NT2/D1 (cell line): ENCODE data around the gene GUCA1C.

ENCODE experiments used
- DNase-seq: peaks from one replicate; pipeline ENCODE4 v3.0.0-alpha.2; 2011; ENCODE audit warnings: low read depth, low spot score
- H3K27me3 ChIP-seq: 2 replicates; pipeline ENCODE4 v1.6.0; 2011; ENCODE audit warnings: mild to moderate bottlenecking; ENCODE audit not compliant: insufficient read length, insufficient read depth
- H3K36me3 ChIP-seq: 2 replicates; pipeline ENCODE4 v1.6.1; 2011; ENCODE audit warnings: mild to moderate bottlenecking, low read length, mixed read lengths; ENCODE audit not compliant: insufficient read depth, insufficient read length
- H3K4me1 ChIP-seq: 2 replicates; pipeline ENCODE4 v1.5.1; 2011; ENCODE audit not compliant: insufficient read depth, insufficient read length
- H3K4me3 ChIP-seq: 2 replicates; pipeline ENCODE4 v1.5.1; 2011; ENCODE audit warnings: low read depth; ENCODE audit not compliant: insufficient read length
- H3K9ac ChIP-seq: 2 replicates; pipeline ENCODE4 v1.6.0; 2011; ENCODE audit warnings: low read depth; ENCODE audit not compliant: insufficient read length
- H3K9me3 ChIP-seq: 2 replicates; pipeline ENCODE4 v1.5.1; 2011; ENCODE audit warnings: mild to moderate bottlenecking, low read length; ENCODE audit not compliant: insufficient read depth
- SUZ12 ChIP-seq: IDR thresholded peaks from 2 replicates; pipeline ENCODE4 v1.6.1; 2011; ENCODE audit not compliant: insufficient read length, insufficient read depth; ENCODE audit errors: extremely low read depth
- YY1 ChIP-seq: IDR thresholded peaks from 2 replicates; pipeline ENCODE4 v1.6.1; 2011; ENCODE audit not compliant: insufficient read length, insufficient read depth
- ZNF274 ChIP-seq: IDR thresholded peaks from 2 replicates; pipeline ENCODE4 v1.6.1; 2011; ENCODE audit warnings: mild to moderate bottlenecking, low read depth, low read length

The GUCA1C gene, protein sequence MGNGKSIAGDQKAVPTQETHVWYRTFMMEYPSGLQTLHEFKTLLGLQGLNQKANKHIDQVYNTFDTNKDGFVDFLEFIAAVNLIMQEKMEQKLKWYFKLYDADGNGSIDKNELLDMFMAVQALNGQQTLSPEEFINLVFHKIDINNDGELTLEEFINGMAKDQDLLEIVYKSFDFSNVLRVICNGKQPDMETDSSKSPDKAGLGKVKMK

DNA sequence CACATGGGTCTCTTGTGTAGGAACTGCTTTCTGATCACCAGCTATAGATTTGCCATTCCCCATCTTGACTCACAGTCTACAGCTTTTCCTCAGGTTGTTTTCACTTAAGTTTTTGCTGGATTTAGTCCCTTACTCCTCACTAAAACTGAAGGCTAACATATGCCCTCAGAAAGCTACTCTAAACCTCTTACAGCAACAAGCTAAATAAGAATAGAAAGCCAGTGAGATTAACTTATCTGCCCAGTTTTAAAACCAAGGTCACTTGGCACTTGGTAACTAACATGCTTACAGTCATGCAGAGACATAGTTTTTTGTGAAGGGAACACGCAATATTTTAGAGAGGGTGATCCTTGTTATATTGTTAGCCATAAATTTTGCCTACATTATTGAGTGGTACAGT, at the start of gene GUCA1C:
TSS of gene GUCA1C (minus strand) at position 180 of the 400 bp plus-strand sequence. CDS start at position 63, 117 bp downstream.
- Histone ChIP-seq H3K27me3 (no peaks in the 10 kb centered on the region), H3K4me1 (no peaks in the 10 kb centered on the region), H3K36me3 (no peaks in the 10 kb centered on the region), H3K9ac (no peak within 1 kb of the TSS), H3K9me3 (no peaks in the 10 kb centered on the region), H3K4me3 (no peak within 1 kb of the TSS)
- TF ChIP-seq SUZ12, result no peak
- TF ChIP-seq YY1, result no peak
- TF ChIP-seq ZNF274, result no peak
- DNase-seq, result no peak

GRCh38 chr3:108998436-108998835, 44.8 kb upstream of the GUCA1C start:
- H3K36me3 ChIP-seq, result no peaks in the 10 kb centered on the region
- H3K27me3 ChIP-seq, result no peaks in the 10 kb centered on the region
- no peak overlapping the region for H3K4me3 ChIP-seq
- no peak for DNase-seq
- no peaks in the 10 kb centered on the region for H3K9me3 ChIP-seq
- no peaks in the 10 kb centered on the region for H3K4me1 ChIP-seq
- TF ChIP-seq SUZ12 (no peak), YY1 (no peak), ZNF274 (no peak)
- H3K9ac ChIP-seq, result no peak overlapping the region

DNA sequence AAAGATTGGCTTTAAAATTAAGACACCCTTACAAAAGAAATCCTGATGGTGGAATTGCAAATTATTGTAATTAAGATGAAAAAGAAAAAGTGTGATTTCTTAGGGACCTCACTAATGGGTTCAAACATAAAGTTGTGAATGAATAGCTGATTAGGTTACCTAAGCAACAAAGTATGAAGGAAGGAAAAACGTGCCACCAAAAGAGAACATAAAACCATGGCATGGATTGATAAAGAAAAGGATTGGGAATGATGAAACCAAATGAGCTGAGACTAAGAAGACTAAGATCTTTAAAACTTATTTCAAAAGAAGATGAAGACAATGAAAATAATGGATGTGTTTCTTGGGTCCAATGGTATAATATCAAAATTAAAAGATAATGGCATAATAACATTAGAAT, 32.2 kb upstream of the GUCA1C start:
- H3K4me3 ChIP-seq, result no peak overlapping the region
- no peaks in the 10 kb centered on the region for H3K27me3 ChIP-seq
- no peak overlapping the region for H3K9ac ChIP-seq
- no peaks in the 10 kb centered on the region for H3K36me3 ChIP-seq
- peaks cover 5% of the 10 kb centered on the region; the same call in 1 of the 2 replicates for H3K9me3 ChIP-seq
- H3K4me1 ChIP-seq, result no peaks in the 10 kb centered on the region
- no peak for DNase-seq
- TF ChIP-seq YY1, result no peak
- no peak for TF ChIP-seq SUZ12
- no peak for TF ChIP-seq ZNF274

DNA sequence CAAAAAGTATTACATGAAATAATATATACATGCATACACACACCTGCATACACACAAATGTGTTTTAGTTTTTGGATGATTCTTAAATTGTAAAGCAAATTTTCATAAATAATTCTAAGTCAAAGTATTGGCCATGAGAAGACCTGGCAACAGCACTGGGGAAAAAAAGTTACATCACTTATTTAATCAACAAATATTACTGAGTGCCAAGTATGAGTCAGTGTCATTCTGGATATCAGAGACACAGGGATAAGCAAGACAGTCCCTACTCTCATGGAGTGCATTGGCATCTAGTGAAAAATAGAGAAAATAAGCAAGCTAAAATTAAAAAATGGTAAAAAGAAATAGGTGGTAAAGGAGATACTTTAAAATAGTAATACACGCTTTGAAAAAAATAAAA, 29.4 kb upstream of the GUCA1C start:
- H3K27me3 ChIP-seq, result no peaks in the 10 kb centered on the region
- H3K4me3 ChIP-seq, result no peak overlapping the region
- H3K9me3 ChIP-seq, result no peaks in the 10 kb centered on the region
- no peak overlapping the region for H3K9ac ChIP-seq
- H3K4me1 ChIP-seq, result no peaks in the 10 kb centered on the region
- H3K36me3 ChIP-seq, result no peaks in the 10 kb centered on the region
- DNase-seq, result no peak
- TF ChIP-seq ZNF274 (no peak), YY1 (no peak), SUZ12 (no peak)

- H3K4me1 ChIP-seq, result no peaks in the 10 kb centered on the region
- H3K36me3 ChIP-seq, result no peaks in the 10 kb centered on the region
- no peak for DNase-seq
- no peak for TF ChIP-seq ZNF274
- TF ChIP-seq YY1, result no peak
- no peak for TF ChIP-seq SUZ12
- H3K27me3 ChIP-seq, result no peaks in the 10 kb centered on the region
- H3K9me3 ChIP-seq, result no peaks in the 10 kb centered on the region
- H3K9ac ChIP-seq, result no peak overlapping the region
- H3K4me3 ChIP-seq, result no peak overlapping the region
Observed at GRCh38 chr3:108976058-108976457, 22.4 kb upstream of the GUCA1C start.

DNA sequence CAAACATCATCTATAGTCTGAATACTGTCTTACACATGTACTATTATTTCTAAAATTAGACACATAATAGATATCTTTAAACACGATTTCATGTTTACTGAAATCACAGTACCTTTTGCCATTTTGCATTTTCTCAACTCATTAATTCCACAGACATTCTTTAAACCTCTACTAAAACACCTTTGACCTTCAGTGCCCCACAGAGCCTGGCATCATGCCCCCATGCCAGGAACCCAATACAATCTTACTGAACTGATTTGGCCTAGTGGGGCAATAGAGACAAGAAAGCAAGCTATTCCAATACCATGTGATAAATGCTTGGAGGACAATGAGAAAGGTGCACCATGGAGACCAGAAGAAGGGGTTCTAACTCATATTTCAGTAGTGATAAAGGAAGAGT, 19.3 kb upstream of the GUCA1C start:
- H3K9ac ChIP-seq, result no peak overlapping the region
- TF ChIP-seq ZNF274 (no peak), YY1 (no peak), SUZ12 (no peak)
- H3K4me3 ChIP-seq, result no peak overlapping the region
- H3K4me1 ChIP-seq, result no peaks in the 10 kb centered on the region
- no peaks in the 10 kb centered on the region for H3K36me3 ChIP-seq
- H3K9me3 ChIP-seq, result no peaks in the 10 kb centered on the region
- DNase-seq, result no peak
- H3K27me3 ChIP-seq, result no peaks in the 10 kb centered on the region

- Histone ChIP-seq H3K36me3 (no peaks in the 10 kb centered on the region), H3K27me3 (no peaks in the 10 kb centered on the region), H3K4me3 (no peak overlapping the region), H3K9ac (no peak overlapping the region), H3K9me3 (no peaks in the 10 kb centered on the region), H3K4me1 (no peaks in the 10 kb centered on the region)
- no peak for DNase-seq
- no peak for TF ChIP-seq SUZ12
- TF ChIP-seq ZNF274, result no peak
Observed at GRCh38 chr3:108972482-108972881, 18.8 kb upstream of the GUCA1C start.

DNA sequence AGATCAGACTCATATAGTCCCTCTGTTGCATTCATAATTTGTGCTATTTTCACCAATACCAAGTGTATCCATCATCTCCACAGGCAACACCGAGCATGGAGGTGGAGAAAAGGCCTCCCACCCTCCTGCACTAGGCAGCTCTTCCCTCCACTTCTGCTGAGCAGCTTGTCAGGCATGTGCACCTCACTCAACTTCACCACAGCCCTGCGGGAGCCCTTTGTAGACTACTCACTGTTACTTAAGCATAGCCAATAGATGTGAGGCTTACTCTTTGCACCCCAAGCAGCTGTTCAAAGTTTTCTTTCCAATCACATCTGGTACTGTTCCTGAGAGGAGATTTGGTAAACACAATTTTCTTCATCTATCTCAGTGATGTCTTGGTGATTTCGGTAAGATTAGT, 16.9 kb upstream of the GUCA1C start:
- Histone ChIP-seq H3K27me3 (no peaks in the 10 kb centered on the region), H3K36me3 (no peaks in the 10 kb centered on the region), H3K9me3 (no peaks in the 10 kb centered on the region), H3K9ac (no peak overlapping the region), H3K4me1 (no peaks in the 10 kb centered on the region), H3K4me3 (no peak overlapping the region)
- peak; percentile 2 for DNase-seq
- TF ChIP-seq YY1 (no peak), SUZ12 (no peak), ZNF274 (no peak)
